ENCODE results near the gene GAREM1.

DNA sequence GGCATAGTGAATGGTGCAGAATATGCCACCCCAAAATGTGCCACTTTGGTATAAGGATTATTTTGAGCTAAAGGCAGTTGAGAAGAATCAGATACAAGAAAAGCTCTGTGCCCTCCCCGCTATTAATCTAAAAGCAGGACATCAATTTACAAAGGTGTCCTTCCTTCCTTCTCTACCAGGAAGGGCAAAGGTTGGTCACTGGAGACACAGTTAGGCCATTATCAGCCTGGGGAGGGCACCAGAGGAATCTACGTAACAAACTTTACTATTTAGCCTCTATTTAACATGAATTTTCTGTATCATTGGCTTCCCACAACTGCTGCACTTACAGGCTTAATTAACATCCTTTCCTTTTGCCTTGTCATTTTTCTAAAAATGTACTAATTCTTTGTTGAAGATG lies 228.3 kb downstream of the GAREM1 start:
- no peak for TF ChIP-seq POLR2A (IDR thresholded peaks at IDR 0.05)
- TF ChIP-seq, protein P1, sequence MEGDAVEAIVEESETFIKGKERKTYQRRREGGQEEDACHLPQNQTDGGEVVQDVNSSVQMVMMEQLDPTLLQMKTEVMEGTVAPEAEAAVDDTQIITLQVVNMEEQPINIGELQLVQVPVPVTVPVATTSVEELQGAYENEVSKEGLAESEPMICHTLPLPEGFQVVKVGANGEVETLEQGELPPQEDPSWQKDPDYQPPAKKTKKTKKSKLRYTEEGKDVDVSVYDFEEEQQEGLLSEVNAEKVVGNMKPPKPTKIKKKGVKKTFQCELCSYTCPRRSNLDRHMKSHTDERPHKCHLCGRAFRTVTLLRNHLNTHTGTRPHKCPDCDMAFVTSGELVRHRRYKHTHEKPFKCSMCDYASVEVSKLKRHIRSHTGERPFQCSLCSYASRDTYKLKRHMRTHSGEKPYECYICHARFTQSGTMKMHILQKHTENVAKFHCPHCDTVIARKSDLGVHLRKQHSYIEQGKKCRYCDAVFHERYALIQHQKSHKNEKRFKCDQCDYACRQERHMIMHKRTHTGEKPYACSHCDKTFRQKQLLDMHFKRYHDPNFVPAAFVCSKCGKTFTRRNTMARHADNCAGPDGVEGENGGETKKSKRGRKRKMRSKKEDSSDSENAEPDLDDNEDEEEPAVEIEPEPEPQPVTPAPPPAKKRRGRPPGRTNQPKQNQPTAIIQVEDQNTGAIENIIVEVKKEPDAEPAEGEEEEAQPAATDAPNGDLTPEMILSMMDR (IDR thresholded peaks at IDR 0.05), result no peak
